ENCODE measurements around the gene SPARCL1.

Gene SPARCL1

GRCh38 chr4:87540146-87541058, 11.2 kb upstream of the SPARCL1 start:
- DNase-seq, result no peak

DNA sequence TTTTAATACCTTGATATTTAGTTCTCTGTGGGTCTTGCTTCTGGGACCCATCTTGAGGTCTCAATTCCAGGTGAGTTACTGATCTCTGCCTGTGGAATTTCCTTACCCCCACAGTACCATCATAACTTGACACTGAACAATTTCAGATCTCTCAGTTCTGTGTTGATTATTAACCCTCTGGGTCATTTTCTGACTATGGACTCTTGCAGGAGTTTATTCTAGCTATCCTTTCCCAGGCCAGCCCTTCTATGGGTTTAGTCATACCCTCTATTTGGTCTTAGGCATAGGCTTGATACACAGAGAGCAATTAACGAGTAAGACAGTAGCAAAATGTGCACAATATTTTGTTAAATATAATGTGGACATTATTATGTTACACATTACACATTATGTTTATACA, 3.7 kb upstream of the SPARCL1 start:
- no peak for DNase-seq

- DNase-seq, result no peak
Measured at GRCh38 chr4:87532109-87532508, 2.9 kb upstream of the SPARCL1 start.

DNA sequence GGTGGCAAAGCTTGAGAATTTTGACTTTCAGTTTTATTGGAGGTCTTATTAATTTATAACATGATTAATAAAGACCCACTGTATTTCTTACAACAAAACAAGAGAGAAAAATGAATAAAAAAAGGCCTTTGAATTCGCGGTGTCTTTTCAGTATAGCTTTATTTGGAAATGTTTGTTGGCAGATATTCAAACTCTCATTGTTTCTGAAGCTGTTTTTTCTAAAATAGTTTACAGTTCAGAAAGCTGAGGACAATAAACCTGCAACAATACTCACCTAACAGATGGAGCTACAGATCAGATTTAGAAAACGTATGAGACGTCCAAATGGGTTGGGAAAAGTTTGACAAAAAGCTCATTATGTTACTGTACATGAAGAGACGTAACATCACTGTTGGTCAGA, 2.4 kb upstream of the SPARCL1 start:
- no peak for DNase-seq

GRCh38 chr4:87530868-87531267, 1.7 kb upstream of the SPARCL1 start:
- DNase-seq, result no peak

DNA sequence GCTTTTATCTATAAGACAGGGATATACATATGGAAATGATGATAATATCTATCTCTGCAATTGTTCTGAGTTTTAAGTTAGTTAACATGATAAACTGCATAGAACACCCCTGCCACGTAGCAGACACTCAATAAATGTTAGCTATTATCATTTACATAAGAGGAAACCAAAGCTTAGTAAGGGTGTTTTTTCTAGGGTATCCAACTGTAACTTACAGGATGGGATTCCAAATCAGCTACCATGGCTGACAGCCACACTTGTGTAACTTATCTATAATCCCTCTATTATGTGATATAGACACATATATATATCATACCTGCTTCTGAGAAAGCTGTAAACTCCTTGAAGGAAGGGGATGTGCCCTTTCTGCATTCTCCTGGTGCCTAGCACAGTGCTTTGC, 1.1 kb upstream of the SPARCL1 start:
- DNase-seq, result no peak

DNA sequence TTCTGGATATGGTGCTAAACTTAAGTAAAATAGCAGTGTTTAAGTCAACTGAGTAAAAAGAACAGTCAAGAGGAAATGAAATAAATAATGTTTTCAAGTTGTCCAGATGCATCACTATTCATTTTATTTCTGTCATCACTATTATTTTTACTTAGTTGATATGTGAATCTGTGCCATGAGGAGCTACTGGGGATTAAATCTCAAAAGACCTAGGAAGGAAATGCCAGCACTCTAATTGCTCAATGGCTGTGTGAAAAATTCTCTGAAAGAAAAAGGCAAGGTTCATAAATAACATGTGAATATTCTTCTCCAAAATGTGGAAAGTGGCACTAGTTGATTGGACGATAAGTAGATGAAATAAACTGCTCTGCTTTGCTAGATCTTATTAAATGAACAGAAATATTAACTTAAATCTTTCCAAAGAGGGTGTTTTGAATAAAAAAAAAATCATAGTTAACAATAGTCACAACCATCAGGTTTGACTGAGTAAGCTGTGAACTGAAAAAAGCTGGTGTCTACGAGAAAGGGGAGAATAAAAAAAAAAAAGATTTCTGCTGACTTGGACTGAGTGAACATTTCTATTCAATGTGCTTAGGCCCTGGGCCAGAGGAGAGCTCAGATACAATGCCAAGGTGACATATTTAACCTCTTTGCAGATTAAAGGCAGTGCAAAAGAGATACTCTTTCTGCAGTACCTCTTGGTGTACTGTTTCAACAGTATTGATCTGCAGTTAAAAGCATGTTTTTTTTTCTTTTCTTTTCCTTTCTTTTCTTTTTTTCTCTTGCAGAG, 1.6 kb downstream of the SPARCL1 start:
- DNase-seq, result no peak

GRCh38 chr4:87525636-87526295, 3.4 kb downstream of the SPARCL1 start:
- no peak for DNase-seq

DNA sequence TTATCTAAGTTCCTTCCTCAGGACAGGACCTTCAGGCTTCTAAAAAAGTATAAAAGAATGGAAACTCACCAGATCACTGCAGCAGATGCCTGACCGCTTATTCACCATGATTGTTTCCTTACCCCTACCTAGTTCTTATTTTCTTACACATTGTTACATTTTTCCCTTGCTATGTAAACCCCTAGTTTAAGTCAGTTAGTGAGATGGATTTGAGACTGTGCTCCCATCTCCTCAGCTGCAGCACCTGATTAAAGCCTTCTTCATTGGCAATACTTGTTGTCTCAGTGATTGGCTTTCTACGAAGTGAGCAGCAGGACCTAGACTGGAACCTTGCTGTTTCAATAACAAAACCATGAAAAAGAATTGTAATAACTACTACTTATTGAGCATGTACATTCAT, 4.7 kb downstream of the SPARCL1 start:
- no peak for DNase-seq

DNA sequence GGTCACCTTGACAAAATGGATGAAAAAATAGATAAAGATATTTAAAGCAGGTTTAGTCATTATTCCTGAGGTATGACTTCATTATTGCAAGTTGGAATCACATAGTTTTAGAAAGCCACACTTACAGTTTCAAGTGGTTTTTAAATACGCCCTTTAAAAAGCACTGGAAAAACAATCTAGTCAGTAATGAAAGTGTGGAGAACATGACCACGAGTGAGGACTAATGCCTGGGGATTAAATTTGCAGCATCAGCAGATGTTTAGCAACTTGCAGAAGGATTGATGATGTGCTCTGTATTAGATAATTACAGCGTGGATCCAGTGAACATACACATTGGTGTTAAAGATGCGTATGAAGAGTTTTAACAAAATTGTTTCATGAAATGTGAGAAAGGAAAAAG, 5.9 kb downstream of the SPARCL1 start:
- no peak for DNase-seq

DNA sequence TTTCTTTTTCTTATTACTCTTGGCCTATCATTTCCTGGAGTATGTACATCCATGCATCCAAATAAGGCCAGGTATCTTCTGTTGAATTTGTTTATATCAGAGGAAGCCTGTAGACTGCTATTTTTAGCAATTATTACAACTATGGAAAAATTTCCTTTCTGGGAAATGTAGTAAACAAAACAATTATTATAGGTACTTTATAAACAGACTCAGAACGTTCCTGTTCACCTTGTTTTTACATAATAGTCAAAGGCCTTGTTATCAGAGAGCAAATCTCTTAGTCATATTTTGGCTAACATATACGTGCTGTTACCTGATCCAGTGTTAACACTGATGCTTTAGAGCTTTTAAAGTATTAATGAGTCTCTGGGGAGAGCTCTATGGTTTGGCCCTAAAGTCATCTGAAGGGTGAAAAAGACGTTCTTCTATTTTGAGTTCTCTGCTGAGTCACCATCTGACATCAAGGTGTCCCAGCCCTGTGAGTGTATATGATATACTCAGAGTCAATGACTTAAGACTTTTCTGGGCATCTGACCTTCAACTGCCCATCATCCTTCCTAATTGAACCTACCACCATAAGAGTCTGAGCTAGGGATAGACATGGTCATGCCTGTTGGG, 7.3 kb downstream of the SPARCL1 start:
- no peak for DNase-seq

DNA sequence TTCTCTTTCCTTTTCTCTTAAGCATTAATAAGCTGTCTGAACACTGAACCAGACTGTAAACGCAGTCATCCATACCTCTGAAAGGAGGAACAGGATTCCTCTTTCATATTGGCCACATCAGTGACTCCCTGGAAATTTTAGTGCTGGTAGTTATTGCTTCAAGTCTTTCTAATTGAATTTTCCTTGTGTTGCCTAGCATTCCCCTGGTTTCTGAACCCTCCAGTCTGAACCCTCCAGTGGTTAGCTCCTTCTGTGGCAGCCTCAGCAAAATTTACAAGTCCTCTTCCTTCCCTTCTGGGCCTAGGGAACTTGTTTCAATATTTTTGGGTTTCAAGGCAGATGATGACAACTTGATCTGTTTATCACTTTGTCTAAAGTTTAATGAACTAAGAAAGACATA, 7.9 kb downstream of the SPARCL1 start:
- no peak for DNase-seq

DNA sequence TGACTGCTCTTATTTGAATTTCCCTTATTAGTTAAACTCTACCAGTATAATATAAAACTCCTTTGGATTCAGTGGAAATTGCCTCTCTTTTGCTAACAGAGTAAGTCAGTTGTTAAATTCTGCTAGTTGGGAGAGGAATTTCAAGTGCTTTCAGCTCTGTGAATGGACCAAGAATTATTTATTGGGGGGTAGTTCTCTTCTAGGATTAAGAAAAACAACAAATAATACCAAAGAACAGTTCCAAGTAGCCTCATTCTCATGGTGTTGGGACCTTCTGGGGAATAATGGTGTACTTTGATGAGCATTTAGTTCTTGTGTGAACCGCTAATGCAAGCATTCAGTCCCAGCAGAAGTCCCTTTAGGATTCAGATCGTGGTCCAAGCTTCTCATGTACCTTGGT, 11.6 kb downstream of the SPARCL1 start:
- no peak for DNase-seq

DNA sequence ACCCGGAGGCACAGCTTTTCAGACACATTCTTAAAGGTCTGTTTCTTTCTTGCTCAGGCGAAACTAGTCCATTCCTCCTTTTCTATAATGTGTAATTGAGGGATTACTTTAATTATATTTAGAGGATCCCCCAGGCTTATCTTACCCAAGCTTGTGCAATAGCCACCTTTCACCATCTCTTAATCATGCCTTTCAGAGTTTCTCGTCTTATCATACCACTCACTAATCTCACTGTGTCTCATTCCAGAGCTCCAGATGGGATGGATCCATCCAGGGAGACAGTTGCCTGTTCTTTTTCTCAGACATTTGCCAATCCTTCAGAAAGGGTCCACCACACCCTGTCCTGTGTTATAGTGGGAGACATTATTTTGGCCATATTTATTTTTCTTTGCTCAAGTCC, 12.5 kb downstream of the SPARCL1 start:
- no peak for DNase-seq

DNA sequence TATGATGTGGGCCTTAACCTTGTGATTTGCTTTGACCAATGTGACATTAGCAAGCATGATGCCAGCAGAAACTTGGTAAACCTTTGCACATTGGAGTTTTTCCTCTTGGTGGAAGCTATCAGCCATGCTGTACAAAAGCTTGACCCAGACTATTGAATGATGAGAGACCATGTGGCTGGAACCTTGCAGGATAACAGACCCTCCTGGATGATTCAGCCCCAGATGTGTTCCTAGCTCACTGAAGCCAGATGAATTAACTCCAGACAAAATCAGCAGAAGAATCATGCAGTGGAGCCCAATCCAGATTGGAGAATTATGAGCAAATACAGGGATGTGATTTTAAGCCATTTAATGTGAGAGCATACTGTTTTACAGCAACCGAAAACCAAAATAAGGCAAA, 16.8 kb downstream of the SPARCL1 start:
- no peak for DNase-seq

DNA sequence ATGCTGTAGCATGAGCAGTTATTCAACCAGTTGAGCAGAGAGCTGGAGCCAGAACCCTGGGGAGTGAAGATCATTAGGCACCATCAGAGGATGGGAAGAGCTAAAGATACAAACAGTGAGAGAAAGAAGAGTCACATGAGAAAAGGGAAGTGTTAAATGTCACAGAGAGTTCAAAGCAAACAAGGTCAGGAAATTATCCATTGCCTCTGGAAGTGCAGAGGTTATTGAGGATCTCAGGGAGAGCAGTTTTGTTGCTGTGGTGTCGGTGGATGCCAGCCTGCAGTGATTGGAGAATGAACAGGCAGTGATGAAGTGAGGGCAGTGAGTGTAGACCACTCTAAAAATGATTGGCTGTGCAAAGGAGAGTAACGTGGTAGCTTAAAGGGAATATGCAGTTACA, 17.7 kb downstream of the SPARCL1 start:
- DNase-seq, result no peak

DNA sequence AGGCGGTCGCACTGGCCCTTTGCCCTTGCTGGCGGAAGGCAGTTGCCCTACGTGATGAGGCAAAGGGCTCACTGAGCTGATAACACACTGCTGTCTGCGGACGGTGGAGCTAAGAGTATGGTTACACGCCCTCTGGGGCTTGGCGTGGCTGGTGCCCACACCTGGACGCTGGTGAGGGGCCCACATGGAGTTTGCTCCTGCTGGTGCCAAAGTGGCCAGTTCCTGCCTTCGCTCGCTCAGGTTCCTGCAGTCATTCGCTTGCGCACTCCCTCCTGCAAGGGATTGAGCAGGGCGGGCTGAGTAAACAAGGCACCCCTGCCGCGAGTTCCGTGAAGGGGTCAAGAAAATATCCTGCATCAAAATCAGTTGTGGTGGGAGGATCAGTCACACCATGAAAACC, 18.4 kb downstream of the SPARCL1 start:
- DNase-seq, result no peak

DNA sequence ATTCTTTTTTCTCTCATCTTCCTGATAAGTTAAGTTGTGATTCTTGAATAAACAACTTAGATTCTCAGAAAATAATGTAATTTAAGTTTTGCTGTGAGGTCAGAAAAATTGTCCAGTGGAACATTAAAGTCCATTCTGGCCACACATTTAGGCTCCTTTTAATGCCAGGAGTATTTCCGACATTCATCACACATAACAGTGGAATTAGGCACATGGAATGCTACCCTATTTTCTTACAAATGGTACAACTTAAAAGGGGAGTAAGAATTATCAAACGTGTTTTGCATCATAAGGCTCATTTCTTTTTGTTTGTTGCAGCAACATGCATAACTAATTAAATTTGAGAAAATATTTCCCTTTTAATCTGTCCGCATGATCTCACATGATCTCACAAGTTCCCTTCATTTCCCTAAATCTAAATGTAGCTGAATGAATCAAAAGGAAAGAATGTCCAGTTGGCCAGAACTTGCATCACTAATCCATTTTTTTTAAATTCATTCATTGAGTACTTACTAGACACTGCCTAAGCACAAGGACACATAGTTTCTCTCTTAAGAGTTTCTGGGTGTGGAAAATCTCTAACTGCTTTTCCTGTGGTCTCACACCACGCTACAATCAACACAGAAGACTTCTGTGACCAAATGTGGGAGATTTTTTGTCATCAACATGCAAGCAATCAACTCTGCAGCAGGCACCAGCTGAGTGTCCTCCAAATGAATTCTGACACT, 22.0 kb downstream of the SPARCL1 start:
- DNase-seq, result no peak

GRCh38 chr4:87505862-87506261, 23.3 kb downstream of the SPARCL1 start:
- no peak for DNase-seq

DNA sequence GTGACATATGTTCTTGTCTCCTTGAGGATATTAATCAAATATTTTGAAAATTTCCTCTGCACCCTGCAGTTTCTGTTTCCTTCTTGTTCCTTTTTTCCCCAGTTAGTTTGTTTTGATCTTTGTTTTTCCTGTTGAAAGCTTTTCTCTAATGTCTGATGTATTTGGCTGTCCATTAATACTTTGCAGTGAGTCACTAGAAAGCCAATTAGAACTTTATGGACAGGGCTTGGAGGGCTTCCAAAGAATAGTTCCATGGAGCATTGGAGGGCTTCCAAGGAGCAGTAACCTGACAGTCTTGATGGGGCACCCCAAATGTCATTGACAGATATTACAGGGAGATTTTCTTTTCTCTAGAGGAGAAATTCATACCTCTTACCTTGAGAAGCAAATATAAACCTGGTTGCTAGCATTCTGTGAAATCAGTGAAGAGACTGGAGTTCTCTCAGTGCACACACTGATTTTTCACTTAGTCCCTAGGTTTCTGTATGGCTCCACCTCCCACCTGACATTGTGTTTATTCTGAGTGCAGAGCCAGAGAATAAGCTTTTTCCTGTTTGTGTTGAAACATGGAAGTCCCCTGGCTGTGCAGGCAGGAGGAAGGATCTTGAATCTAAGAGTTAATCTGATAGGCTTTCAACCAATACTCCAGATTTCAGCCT, 26.5 kb downstream of the SPARCL1 start:
- DNase-seq, result no peak

- no peak for DNase-seq
Measured at GRCh38 chr4:87500092-87500462, 29.1 kb downstream of the SPARCL1 start.

Measured in CD4-positive, alpha-beta T cell treated with Interleukin-17A for 1 hour (primary cell).